HG03432 (cell line): ENCODE measurements around the gene TRIM65.

ENCODE experiments used
- ATAC-seq: cut with Tn5 transposase; IDR thresholded peaks from one replicate; pipeline ENCODE4 v1.9.1; 2021; ENCODE audit warnings: mild to moderate bottlenecking, moderate library complexity; ENCODE audit not compliant: unreplicated experiment

Gene TRIM65

DNA sequence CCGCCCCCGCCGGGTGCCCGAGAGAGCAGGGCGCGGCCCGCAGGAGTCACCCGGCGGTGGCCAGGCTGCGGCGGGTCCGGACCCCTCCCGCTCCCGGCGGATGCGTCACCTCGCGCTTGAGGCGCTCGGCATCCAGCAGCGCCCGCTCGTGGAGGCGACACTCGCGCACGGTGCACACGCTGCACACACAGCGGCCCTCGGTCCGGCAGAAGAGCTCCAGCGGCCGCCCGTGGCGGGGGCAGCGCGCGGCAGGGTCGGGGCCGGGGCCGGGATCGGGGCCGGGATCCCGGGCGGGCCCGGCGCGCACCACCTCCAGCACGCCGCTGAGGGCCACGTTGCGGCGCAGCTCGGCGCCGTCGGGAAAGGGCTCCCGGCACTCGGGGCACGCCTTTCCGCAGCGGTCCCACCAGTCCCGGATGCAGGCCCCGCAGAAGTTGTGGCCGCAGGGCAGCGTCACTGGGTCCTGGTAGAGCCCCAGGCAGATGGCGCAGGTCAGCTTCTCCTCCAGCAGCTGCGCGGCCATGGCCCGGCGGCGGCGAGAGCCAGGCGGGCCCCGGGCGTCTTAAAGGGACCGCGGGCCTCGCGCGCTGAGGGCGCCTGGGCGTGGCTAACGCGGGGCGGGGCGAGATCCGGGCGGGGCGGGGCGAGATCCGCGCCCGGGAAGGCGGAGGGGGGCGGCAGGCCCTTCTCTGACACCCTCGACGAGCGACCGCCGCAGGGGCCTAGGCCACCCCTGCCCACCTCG lies at the start of gene TRIM65:
TRIM65 (minus strand) TSS at position 537 of the 745 bp plus-strand sequence; CDS start at position 523, 14 bp downstream.
- peak; percentile 76 for ATAC-seq

DNA sequence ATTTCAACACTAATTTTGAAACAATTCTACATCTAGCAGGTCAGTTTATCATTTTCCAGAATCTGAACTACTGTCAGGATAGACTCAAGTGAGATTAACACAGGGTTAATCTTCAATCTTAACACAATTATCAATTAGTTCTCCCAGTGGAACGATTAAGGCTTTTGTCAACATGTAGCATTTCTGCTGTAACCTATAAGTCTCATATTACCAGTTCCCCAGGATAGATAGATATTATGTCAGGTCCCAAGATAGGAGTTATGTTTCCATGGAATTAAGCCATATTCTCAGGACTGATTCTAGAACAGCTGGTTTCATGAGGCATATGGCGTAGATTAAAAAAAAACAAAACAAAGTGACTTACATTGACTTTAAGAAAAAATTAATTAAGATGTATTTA lies 48.5 kb upstream of the TRIM65 start:
- ATAC-seq = no peak

GRCh38 chr17:75943491-75943890 lies 46.7 kb upstream of the TRIM65 start:
- no peak for ATAC-seq

DNA sequence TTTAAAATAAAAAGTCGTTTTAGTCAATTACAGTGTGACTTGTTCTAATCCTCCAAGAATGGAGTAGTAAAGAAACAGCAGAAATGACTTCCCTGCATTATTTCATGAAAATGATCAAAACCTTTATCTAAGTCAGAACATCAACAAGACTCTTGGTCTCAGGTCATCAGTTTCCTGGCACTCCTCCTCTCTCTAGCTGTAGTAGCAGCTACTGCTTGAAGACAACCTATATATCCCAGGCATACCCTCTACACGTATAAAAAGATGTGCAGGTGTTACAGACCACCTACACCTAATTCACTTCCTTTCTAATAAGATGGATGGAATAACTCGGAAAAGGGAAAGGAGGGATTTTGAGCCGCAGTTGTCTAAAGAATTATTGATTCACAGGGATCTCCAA lies 45.7 kb upstream of the TRIM65 start:
- ATAC-seq = no peak

- ATAC-seq = no peak
These were observed 44.7 kb upstream of the TRIM65 start for GRCh38 chr17:75941442-75941819.

DNA sequence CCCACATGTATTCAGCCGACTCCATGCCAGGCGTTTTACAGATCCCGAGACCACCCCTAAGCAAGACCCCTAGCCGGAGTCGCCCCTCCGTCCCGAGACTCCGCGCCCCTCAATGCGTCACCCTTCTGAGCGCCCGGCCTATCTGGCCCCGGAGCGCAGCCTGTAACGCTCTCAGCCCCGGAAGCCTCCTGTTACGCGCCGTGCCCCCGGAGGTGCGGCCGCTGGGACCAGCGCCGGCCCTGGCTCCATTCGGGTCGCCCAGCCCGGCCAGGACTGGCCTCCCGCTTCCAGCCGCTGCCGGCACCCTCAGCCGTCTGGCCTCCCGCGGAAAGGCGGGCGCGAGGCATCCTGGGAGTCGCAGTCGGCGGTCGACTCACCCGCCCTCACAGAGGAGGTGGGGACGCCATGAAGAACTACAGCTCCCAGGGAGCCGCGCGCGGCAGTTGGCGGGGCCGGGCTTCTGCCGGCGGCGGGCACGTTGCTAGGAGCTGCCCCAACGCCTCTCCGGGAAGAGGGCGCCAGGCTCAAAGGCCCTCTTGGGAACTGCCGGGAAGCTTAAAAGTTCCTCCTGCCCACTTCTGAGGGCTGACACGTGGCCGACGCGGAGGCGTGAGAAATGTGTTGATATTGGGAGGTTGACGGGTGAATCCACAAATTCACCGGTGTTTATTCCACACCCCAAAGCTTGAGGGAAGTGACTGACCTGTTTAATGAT lies 44.1 kb upstream of the TRIM65 start, which contains the start of gene FBF1:
FBF1 (minus strand) TSS at position 316 of the 715 bp plus-strand sequence. CDS start 2,893 bp downstream, outside the sequence.
- ATAC-seq = peak; percentile 95

DNA sequence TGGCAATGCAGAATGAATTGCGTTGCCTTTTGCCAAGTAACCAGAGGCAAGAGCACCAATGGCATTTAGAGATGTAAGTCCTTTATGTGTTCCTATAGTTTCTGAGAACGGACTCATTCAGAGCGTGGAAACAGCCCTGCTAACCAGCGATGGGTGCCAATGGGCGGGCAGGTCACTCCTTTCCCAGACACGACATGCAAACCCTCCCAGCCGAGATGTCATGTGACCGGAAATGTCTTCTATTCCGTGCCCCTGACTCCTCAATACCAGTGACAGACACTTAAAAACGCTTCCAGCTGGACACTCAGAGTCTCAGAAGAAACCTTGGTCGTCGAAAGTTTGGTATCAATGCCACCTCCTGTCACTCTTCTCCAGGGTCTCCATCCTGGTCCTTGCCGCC lies 40.9 kb upstream of the TRIM65 start:
- ATAC-seq = no peak

DNA sequence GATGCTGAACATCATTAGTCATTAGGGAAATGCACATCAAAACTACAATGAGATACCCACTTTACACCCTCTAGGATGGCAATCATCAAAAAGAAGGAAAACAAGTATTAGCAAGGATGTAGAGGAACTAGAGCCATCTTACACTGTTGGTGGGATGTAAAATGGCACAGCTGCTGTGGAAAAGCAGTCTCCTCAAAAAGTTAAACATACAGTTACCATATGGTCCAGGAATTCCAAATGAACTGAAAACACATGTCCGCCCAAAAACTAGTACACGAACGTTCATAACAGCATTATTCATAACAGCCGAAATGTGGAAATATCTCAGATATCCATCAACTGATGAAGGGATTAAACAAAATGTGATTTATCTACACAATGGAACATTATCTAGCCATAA lies 37.1 kb upstream of the TRIM65 start:
- ATAC-seq = no peak

- no peak for ATAC-seq
These were observed 36.1 kb upstream of the TRIM65 start for GRCh38 chr17:75932852-75933251.

DNA sequence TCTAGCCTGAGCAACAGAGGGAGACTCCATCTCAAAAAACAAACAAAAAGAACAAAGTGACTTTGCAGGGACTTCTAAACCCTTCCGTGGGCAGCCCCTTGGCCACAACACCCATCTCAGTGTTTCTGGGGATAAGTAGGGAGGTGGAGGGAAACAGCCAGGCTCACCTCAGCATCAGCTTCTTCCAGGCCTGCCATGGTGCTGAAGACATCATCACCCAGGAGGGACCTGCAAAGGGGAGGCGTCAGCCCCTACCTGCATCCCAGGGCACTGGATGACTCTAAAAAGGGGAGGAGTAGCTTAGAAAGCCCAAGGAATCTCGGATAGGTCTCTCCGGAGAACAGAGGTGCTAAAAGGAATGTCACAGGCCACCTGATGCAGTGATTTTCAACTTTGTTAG lies 34.3 kb upstream of the TRIM65 start:
- ATAC-seq = no peak

DNA sequence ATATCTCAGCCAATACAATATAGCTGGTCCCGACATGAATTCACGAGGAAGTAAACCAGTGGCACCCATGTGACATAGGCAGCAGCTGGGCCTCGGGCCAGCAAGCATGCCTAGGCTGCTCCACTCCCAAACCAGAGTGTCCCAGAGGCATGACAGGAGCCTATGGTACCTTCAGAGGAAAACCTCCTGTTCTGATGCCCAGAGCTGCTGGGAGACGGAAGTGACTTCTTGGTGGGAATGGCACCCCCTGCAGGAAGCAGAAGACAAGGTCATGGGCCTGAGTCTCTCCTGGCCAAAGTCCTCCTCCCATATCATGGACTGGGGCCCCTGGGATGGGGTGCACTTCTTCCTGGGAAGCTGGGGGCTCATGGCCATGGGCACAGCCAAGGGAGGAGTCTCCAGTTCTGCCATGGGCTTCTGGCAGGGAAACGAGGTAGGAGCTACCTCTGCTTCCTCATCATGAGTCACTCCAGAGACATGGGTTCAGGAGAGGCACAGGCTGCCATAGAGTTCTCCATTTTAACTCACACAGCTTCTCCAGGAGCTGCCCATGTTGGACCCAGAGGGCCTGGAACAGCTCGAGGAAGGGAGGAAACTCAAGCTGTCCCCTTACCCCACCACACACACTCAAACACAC lies 30.7 kb upstream of the TRIM65 start:
- ATAC-seq = no peak

DNA sequence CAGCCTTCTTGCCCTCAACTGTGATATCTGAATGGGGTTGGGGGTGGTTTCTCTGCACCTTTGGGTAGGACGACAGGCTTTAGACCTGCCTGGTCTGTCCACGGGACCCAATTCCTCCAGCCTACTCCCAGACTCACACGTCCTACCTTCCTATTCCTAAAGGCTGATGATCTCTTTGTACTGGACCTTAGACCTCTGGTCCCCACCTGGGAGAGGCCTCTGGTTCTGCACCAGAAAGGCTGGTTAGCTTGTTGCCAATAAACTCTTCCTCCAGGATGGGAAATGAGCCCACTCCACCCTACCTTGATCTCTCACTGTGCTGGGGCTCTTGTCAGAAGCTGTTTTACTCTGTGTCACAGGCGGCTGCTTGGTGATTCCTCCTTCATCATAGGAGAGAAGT lies 29.7 kb upstream of the TRIM65 start:
- ATAC-seq = no peak

DNA sequence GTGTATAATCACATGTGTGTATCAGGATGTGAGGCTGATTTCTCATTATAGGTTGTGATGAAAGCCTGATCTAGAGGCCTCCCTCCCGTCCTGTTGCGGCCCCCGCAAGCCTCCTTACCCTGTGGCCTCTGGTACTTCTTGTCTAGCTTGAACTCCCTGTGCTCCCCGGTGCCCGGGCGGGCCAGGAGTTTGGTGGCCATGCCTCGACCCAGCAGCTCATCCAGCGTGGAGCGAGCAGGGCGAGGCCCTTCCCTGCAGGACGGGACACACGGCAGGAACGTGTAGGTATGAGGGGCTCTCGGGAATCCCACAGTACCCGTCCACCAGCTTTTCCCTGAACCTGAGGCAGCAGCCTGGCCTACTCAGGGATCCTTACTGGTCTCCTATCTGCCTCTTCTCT lies 29.2 kb upstream of the TRIM65 start:
- ATAC-seq = no peak

GRCh38 chr17:75925103-75925502 lies 28.4 kb upstream of the TRIM65 start:
- ATAC-seq = no peak

DNA sequence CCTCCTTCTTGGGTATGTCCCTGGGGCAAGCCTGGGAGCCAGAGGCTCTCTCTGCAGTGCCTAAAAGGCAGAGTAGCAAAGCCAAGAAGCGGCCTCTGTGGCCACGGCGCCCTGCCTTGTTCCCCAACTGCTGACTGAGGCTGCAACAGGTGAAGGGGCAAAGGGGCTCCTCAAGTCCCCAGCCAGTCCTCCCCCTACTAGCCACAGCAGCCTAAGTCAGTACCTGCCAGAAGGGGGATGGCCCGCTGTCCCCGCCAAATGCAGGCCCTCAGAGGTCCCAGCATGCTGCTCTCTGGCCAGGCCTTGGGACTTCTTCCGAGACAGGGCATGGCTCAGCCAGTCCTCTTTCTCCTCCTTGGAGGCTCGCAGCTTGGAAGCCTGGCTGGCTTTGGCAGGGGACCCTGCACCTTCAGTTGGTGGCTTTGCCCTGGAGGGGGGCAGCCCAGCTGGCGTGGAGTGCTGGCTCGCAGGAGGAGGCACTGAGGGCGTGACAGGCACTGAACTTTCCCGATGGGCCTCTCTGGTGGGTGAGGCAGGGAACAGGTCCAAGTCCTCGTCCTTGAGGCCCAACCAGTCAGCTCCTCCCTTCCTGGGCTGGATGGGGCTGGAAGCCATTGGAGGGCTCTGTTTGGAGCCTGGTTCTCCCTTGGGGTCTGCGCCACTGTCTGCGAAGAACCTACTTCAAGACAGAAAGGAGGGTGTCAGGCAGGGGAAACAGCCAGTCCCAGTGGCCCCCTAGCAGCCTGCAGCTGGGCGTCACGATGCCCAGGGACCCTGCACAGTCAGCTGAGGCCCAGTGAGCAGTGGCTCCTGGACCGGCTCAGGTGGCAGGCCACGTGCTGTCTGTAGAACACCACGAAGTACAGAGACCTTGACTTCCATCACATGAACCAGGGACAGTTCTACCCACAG lies 26.5 kb upstream of the TRIM65 start:
- no peak for ATAC-seq

DNA sequence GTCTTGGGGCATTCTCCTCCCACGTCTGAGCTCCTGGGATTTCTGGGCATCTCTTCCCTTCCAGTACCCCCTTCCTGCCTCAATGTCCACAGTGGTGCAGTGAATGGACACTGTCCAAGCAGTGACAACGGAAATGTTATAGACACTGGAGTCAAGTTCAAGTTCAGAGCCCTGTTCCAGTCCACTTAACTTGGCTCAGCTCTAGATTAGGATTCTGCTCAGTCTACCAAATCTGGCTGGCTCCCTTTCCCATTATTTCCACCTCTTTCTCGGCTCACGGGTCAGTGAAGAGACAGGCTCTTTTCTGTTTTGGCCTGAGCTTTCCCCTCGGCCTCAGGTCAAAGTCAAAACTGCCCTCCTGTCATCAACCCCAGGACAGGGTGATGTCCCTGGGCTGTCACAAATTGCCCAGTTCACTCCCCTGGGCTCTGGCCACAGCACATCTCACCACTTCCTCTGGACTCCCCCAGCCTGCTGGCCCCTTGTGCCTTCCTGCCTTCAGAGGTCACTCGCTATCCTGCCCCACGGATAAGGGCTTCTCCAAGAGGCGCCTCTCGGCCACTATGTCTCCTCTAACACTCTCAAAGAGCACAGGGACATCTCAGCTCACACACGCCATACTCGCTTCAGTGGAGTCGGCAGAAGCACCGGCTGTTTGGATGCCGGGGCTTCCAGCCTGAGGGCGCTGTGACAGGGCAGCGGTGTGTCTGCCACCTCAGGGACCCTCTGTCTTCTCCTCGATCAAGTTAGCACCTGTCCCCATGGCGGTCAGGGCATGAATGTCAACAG lies 25.6 kb upstream of the TRIM65 start:
- ATAC-seq = no peak

DNA sequence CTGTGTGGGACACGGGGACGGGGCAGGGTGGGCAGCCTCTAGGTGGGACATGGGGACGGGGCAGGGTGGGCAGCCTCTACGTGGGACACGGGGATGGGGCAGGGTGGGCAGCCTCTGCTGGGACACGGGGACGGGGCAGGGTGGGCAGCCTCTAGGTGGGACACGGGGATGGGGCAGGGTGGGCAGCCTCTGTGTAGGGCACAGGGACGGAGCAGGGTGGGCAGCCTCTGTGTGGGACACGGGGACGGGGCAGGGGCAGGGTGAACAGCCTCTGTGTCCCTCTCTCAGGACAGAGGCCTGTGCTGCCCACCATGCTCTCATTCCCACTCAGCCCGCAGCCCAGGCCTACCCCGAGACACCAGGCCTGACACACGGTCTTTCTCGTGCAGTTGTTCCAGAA lies 24.8 kb upstream of the TRIM65 start:
- ATAC-seq = no peak

GRCh38 chr17:75920045-75920560 lies 23.4 kb upstream of the TRIM65 start:
- ATAC-seq = no peak

GRCh38 chr17:75919611-75920010 lies 22.9 kb upstream of the TRIM65 start:
- no peak for ATAC-seq

GRCh38 chr17:75917917-75918445 lies 21.2 kb upstream of the TRIM65 start:
- ATAC-seq = no peak
